Spleen (tissue), 7 donors: ENCODE results near the gene OR51S1.

Experiments used
- CTCF ChIP-seq, 11 experiments: fragments of 200-600 bp in 7 of 11; fragments of 450-650 bp in 4 of 11; sonication (generic) in 4 of 11; IDR thresholded peaks in 8 of 11; conservative IDR thresholded peaks in 3 of 11; 1 replicate in 7 of 11; 2 replicates in 4 of 11; pipeline versions ENCODE4 v1.4.0 to v1.8.0; 2016 to 2021; ENCODE audit warnings: antibody characterized with exemption in 11 of 11, inconsistent platforms in 4 of 11, mild to moderate bottlenecking in 1 of 11
- POLR2A ChIP-seq, 3 donors: fragments of 450-650 bp; IDR thresholded peaks; one replicate each; pipeline ENCODE4 v1.5.1; 2017; ENCODE audit warnings: antibody characterized with exemption in 3 of 3, mild to moderate bottlenecking in 1 of 3
- donor health status: DM: no; HTN: no; CAD: no; lungs with moderate emphysema.
- donor health status: DM: no; HTN: no; CAD: no.
- donor health status: DM: no; HTN: no; CAD: no.

GRCh38 chr11:4809246-4809645 lies 39.8 kb downstream of the OR51S1 start:
- no peak for TF ChIP-seq CTCF (IDR thresholded peaks at IDR 0.05 in 8 of 11, conservative IDR thresholded peaks at IDR 0.05 in 3 of 11)
- TF ChIP-seq POLR2A (IDR thresholded peaks at IDR 0.05) = no peak
